ENCODE results near the gene NSUN5. TPM values are rescaled to one million over a fixed set of nuclear protein-coding genes. Genes with fewer than 3 reads are reported as not detected.

NSUN5 gene
- 12.9 and 15.2 TPM in 2 replicates for total RNA-seq

GRCh38 chr7:73308665-73309214, at the start of gene NSUN5:
NSUN5 (minus strand) TSS chr7:73308826; CDS start chr7:73308790, 36 bp downstream.

DNA sequence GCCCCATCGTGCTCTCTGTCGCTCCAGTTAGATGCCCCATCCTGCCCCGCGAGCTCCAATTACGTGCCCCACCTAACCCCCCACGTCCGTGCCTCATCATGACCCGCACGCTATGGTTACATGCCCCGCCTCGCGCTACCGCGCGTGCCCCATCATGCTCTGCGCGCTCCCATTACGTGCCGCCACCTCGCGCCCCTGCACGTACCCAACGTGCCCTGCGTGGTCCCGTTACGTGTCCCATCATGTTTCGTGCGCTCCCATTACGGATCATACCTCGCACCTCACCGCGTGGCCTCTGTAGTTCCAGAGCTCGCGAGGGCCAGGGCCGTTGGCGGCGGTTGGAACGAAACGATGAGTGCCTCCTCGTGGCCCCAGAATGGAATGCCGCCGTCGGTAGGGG, 19.3 kb upstream of the NSUN5 start, which contains the start of the genes FKBP6 and TRIM50:
Gene FKBP6 (plus strand): TSS at position 240 of the 400 bp plus-strand sequence. CDS start 268 bp downstream, outside the sequence.
Gene TRIM50 (minus strand): TSS at position 161 of the 400 bp plus-strand sequence. CDS start 3,295 bp downstream, outside the sequence.

Other genes with a start within 250 kb of the NSUN5 start
- not detected in 2 replicates for gene SPDYE9, start 222.8 kb downstream of the NSUN5 start, total RNA-seq
- gene TRIM50, start 19.3 kb upstream of the NSUN5 start, total RNA-seq: not detected in 2 replicates
- under 0.01 TPM in 1 of 2 replicates, not detected in the other for gene FKBP6, start 19.3 kb upstream of the NSUN5 start, total RNA-seq
- gene FZD9, start 125.0 kb upstream of the NSUN5 start, total RNA-seq: 0.85 and 1.4 TPM in 2 replicates
- gene BAZ1B, start 213.5 kb upstream of the NSUN5 start, total RNA-seq: 45.8 and 54.6 TPM in 2 replicates
- gene BCL7B, start 248.9 kb upstream of the NSUN5 start, total RNA-seq: 12.7 and 19.2 TPM in 2 replicates

Data from smooth muscle cell of bladder (primary cell).